IPS-11a (cell line): ENCODE results near the gene STAT3.
A peak's percentile ranks its signal among the peaks of the same experiment; 100 is the strongest.
"Not testable (repeated sequence)": the region's sequence is repeated elsewhere in the genome, so short reads cannot be mapped to it uniquely, and the experiment has no call there.

Source experiments
- H3K4me3 ChIP-seq: one replicate; pipeline ENCODE4 v1.5.1; 2013; ENCODE audit warnings: low read depth, low read length, control low read depth

The STAT3 gene

GRCh38 chr17:42409523-42410318 lies 21.5 kb upstream of the STAT3 start:
- no peak overlapping the region for H3K4me3 ChIP-seq

GRCh38 chr17:42408061-42408460 lies 19.8 kb upstream of the STAT3 start:
- H3K4me3 ChIP-seq, result no peak overlapping the region

GRCh38 chr17:42407289-42407836 lies 19.1 kb upstream of the STAT3 start:
- H3K4me3 ChIP-seq, result no peak overlapping the region

GRCh38 chr17:42406615-42407288 lies 18.5 kb upstream of the STAT3 start:
- no peak overlapping the region for H3K4me3 ChIP-seq

GRCh38 chr17:42405963-42406495 lies 17.8 kb upstream of the STAT3 start:
- no peak overlapping the region for H3K4me3 ChIP-seq

GRCh38 chr17:42405076-42405475 lies 16.8 kb upstream of the STAT3 start:
- no peak overlapping the region for H3K4me3 ChIP-seq

GRCh38 chr17:42404326-42405055 lies 16.2 kb upstream of the STAT3 start:
- no peak overlapping the region for H3K4me3 ChIP-seq

- no peak overlapping the region for H3K4me3 ChIP-seq
Measured at GRCh38 chr17:42403150-42403549, 14.9 kb upstream of the STAT3 start.

- H3K4me3 ChIP-seq, result no peak overlapping the region
Measured at GRCh38 chr17:42402117-42402516, 13.9 kb upstream of the STAT3 start.

GRCh38 chr17:42400844-42401375 lies 12.7 kb upstream of the STAT3 start:
- not testable (repeated sequence) for H3K4me3 ChIP-seq

GRCh38 chr17:42399948-42400843 lies 12.0 kb upstream of the STAT3 start:
- no peak overlapping the region for H3K4me3 ChIP-seq

- H3K4me3 ChIP-seq, result no peak overlapping the region
Measured at GRCh38 chr17:42399121-42399520, 10.9 kb upstream of the STAT3 start.

- H3K4me3 ChIP-seq, result not testable (repeated sequence)
Measured at GRCh38 chr17:42395601-42396000, 7.4 kb upstream of the STAT3 start.

- no peak overlapping the region for H3K4me3 ChIP-seq
Measured at GRCh38 chr17:42394838-42395237, 6.6 kb upstream of the STAT3 start.

GRCh38 chr17:42392692-42393415 lies 4.6 kb upstream of the STAT3 start:
- H3K4me3 ChIP-seq, result no peak overlapping the region

GRCh38 chr17:42391439-42391838 lies 3.2 kb upstream of the STAT3 start:
- H3K4me3 ChIP-seq, result not testable (repeated sequence)

- no peak overlapping the region for H3K4me3 ChIP-seq
Measured at GRCh38 chr17:42389899-42390298, 1.7 kb upstream of the STAT3 start.

- peak overlapping the region; percentile 37 for H3K4me3 ChIP-seq
Measured at GRCh38 chr17:42389135-42389417, 834 bp upstream of the STAT3 start.

GRCh38 chr17:42387661-42388380 lies 421 bp downstream of the STAT3 start:
- H3K4me3 ChIP-seq, result peak overlapping the region; percentile 88
